IPS-15b (cell line): ENCODE data around the gene GINS2.

ENCODE experiments used
- H3K27me3 ChIP-seq: one replicate; pipeline ENCODE4 v1.6.1; 2013; ENCODE audit warnings: low read length; ENCODE audit not compliant: control insufficient read depth, insufficient read depth
- H3K36me3 ChIP-seq: one replicate; pipeline ENCODE4 v1.6.1; 2013; ENCODE audit warnings: low read length; ENCODE audit not compliant: control insufficient read depth, insufficient read depth
- H3K4me1 ChIP-seq: one replicate; pipeline ENCODE4 v1.6.1; 2013; ENCODE audit warnings: mild to moderate bottlenecking, low read length; ENCODE audit not compliant: control insufficient read depth, insufficient read depth
- H3K4me3 ChIP-seq: one replicate; pipeline ENCODE4 v1.5.1; 2013; ENCODE audit warnings: low read depth, low read length
- H3K9ac ChIP-seq: one replicate; pipeline ENCODE4 v1.6.1; 2013; ENCODE audit warnings: low read depth, mild to moderate bottlenecking, low read length
- H3K9me3 ChIP-seq: one replicate; pipeline ENCODE4 v1.6.1; 2013; ENCODE audit warnings: mild to moderate bottlenecking, low read length; ENCODE audit not compliant: control insufficient read depth, insufficient read depth

Gene GINS2

DNA sequence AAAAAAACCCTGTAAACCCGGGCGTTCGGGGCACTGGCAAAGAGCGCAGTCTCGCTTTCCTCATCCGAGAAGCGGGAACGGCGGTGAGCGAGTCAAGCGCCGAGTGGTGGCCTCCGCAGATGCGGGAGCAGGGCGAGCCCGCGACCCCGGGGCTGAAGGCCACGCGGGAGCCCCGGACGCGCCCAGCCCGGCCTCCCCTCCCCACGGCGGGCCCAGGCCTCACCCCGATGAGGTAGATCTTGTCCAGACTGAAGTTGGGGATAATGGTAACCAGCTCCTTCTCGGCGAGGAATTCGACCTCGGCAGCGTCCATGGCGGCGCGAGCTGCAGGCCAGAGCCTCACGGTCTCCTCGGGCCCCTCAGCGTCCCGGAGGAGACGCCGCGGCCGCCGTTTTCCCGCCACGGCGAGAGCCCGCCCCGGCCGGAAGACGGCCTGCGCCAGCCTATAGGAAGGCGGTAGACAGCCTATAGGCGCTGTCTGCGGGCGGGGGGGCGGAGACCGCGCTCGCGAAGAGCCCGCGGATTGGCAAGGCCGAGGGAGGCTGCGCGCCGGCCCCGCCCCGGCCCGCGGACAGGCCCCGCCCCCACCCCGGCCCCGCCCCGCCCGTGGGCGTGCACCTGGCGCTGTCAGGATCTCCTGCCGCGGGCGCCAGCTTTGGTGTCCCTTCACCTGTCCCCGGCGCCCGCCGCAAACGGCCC is at the start of gene GINS2:
Gene GINS2 (minus strand): TSS at position 369 of the 699 bp plus-strand sequence. CDS start 56 bp downstream, at position 313.
- Histone ChIP-seq H3K9ac (no peak within 1 kb of the TSS), H3K4me3 (peak within 1 kb of the TSS; percentile 77), H3K36me3 (no peaks in the 10 kb centered on the region), H3K4me1 (no peaks in the 10 kb centered on the region), H3K9me3 (no peaks in the 10 kb centered on the region), H3K27me3 (no peaks in the 10 kb centered on the region)

DNA sequence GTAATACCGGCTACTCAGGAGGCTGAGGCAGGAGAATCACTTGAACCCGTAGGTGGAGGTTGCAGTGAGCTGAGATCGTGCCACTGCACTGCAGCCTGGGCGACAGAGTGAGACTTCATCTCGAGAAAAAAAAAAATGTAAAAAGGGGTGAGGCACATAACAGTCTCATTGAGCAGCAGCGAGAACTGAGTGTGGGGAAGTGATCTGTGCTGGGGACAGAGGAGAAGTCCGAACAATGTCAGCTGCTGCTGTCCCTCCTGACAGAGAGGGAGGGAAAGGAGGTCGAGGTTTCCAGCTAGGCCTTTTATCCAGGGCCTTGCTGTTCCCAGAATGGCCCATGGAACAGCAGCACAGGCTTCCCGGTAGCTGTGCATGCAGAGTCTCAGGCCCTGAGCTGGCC is 48.2 kb upstream of the GINS2 start:
- no peaks in the 10 kb centered on the region for H3K9me3 ChIP-seq
- H3K36me3 ChIP-seq: no peaks in the 10 kb centered on the region
- no peak overlapping the region for H3K4me3 ChIP-seq
- H3K9ac ChIP-seq: no peak overlapping the region
- H3K4me1 ChIP-seq: peaks cover 3% of the 10 kb centered on the region
- no peaks in the 10 kb centered on the region for H3K27me3 ChIP-seq

DNA sequence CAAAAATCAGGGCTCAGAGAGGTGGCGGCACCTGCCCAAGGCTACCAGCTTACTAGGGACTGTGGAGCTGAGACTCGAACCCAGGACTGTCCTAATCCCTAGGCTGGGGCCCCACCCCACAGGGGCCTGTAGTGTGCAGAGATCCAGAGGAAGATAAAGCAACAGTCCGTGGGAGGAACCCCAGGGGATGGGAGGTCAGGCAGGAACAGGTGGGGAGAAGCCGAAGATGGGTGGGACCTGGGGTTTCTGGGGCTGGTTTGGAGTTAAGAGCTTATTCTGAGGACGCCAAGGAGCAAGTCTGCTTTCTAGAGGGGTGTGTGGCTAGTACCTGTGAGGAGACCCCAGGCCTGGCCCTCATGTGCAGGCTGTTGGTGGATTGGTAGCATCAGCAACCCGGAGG is 47.2 kb upstream of the GINS2 start:
- Histone ChIP-seq H3K9ac (no peak overlapping the region), H3K4me1 (peaks cover 3% of the 10 kb centered on the region), H3K27me3 (no peaks in the 10 kb centered on the region), H3K9me3 (no peaks in the 10 kb centered on the region), H3K4me3 (no peak overlapping the region), H3K36me3 (no peaks in the 10 kb centered on the region)

DNA sequence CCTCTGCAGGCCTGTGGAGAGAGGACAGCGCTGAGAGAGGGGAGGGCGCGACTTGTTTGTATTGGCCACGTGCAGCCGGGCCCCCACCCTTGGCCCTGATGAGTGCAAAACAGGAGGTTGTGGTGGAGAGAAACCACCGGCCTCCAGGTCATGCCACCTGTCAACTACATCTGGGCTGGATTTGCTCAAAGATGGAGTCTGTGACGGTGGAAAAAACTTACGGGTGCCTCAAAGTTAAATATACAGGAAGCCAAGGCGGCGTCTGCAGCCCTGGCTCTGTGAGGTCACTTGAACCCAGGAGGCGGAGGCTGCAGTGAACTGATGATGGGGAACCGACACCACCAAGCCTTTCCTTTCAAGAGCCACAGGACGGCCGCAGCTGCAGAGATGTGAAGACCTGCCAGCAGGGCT is 46.5 kb upstream of the GINS2 start:
- Histone ChIP-seq H3K9me3 (no peaks in the 10 kb centered on the region), H3K4me1 (peaks cover 3% of the 10 kb centered on the region), H3K36me3 (no peaks in the 10 kb centered on the region), H3K4me3 (no peak overlapping the region), H3K9ac (no peak overlapping the region), H3K27me3 (no peaks in the 10 kb centered on the region)

DNA sequence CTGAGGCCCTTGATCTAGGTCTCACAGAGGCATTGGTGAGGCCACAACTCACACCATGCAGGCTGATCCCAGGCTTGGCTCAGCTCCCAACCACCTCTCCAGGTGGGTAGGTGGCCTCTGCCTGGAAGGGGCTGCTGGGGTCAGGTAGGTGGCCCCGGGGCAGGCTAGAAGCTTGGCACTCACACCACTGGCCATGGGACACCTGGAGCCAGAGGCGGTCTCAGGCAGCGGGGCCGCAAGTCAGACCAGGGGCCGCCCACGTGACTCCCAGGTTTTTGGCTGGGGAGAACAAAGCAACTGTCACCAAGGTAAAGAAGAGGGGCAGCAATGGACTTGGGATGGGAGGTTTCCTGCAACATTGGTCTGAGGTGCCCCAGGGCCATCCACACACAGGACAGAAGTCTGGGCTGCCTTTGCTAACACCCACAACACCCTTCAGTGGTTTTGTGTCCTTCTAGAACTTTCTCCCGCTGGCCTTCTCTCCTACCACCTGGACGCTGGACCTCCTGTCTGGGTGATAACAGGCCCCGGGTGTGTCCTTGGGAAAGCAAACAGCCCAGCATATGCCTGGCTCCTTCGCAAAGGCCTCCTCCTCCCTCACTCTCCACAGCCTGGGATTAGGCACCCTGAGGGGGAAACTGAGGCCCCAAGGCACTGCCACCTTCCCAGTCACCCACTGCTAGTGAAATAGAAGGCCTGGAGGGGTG is 45.7 kb upstream of the GINS2 start:
- H3K4me3 ChIP-seq: no peak overlapping the region
- no peaks in the 10 kb centered on the region for H3K27me3 ChIP-seq
- H3K4me1 ChIP-seq: peaks cover 3% of the 10 kb centered on the region
- no peaks in the 10 kb centered on the region for H3K9me3 ChIP-seq
- H3K36me3 ChIP-seq: no peaks in the 10 kb centered on the region
- H3K9ac ChIP-seq: no peak overlapping the region

DNA sequence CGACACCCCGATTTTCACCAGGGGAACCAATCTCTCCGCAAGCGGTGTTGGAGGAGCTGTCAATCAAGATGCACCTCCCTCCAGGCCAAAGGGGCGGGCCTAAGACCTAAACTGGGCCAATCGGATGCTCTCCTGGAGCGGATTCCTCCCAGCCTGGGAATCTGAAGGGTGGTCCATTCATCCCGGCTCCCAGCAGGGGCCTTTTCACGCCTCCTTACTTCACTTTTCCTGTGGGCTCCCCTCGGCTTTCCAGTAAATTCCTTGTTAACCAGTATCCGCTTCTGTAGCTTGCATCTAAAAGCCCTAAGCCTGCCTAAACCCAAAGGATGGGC is 45.1 kb upstream of the GINS2 start:
- Histone ChIP-seq H3K27me3 (no peaks in the 10 kb centered on the region), H3K9me3 (no peaks in the 10 kb centered on the region), H3K9ac (no peak overlapping the region), H3K4me3 (no peak overlapping the region), H3K36me3 (no peaks in the 10 kb centered on the region), H3K4me1 (peaks cover 6% of the 10 kb centered on the region)

DNA sequence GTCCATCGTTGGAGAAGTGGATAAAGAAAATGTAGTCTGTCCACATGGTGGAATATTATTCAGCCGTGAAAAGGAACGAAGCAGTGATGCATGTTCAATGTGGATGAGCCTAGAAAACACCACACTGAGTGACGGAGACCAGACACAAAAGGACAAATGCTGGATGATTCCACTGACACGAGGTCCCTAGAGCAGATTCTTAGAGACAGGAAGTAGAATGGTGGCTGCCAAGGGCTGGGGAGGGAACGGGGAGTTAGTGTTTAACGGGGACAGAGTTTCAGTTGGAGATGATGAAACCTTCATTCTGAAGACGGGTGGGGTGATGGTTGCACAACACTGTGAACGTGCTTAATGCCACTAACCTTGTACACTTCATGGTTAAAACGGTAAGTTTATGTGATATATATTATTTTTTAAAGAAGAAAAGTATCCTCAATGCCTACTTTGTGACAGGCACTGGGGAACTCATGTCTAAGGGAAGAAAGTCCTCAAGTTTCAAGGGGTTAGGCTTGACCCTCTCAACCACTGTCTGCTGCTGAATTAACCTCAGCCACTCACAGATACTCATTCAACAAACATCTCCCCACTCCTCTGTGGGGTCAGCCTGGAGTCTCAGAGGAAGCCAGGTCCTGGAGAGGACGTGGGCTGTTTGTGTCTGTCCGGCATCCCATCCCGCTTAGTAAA is 44.5 kb upstream of the GINS2 start:
- no peaks in the 10 kb centered on the region for H3K36me3 ChIP-seq
- H3K4me3 ChIP-seq: no peak overlapping the region
- peaks cover 6% of the 10 kb centered on the region for H3K4me1 ChIP-seq
- H3K9ac ChIP-seq: no peak overlapping the region
- no peaks in the 10 kb centered on the region for H3K9me3 ChIP-seq
- no peaks in the 10 kb centered on the region for H3K27me3 ChIP-seq

DNA sequence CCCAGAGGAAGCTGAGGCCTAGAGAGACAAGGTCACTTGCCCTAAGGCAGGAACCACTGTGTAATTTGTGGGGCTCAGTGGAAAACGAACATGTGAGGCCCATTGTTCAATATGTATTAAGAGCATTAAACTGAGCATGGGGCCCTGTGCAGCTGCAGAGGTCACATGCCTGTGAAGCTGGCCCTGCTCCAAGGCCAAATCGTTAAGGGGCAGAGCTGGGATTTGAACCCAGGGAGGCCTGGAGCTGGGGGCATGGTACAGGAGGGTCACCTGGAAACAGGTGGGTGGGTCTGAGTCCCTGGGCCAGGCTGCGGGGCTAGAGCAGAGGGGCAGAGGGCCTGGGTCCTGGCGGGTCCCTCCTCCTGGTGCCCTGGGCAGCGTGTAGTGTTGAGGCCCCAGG is 42.4 kb upstream of the GINS2 start:
- peaks cover 6% of the 10 kb centered on the region for H3K4me1 ChIP-seq
- H3K4me3 ChIP-seq: no peak overlapping the region
- H3K9ac ChIP-seq: no peak overlapping the region
- H3K36me3 ChIP-seq: no peaks in the 10 kb centered on the region
- no peaks in the 10 kb centered on the region for H3K9me3 ChIP-seq
- H3K27me3 ChIP-seq: no peaks in the 10 kb centered on the region

DNA sequence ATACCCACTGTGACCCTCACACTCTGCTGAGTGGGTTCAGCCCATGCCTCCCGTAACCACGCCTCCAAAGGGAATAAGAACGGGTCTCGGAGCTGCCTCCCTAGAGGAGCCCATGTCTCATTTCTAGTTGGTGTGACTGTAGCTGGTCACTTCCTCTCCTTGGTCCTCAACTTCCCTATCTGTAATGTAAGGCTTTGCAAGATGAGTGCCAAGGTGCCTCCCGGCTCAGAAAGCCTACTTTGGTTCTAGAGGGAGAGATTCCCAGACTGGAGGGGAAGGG is 41.4 kb upstream of the GINS2 start:
- Histone ChIP-seq H3K9me3 (no peaks in the 10 kb centered on the region), H3K27me3 (no peaks in the 10 kb centered on the region), H3K9ac (no peak overlapping the region), H3K4me3 (no peak overlapping the region), H3K36me3 (no peaks in the 10 kb centered on the region), H3K4me1 (peaks cover 6% of the 10 kb centered on the region)

DNA sequence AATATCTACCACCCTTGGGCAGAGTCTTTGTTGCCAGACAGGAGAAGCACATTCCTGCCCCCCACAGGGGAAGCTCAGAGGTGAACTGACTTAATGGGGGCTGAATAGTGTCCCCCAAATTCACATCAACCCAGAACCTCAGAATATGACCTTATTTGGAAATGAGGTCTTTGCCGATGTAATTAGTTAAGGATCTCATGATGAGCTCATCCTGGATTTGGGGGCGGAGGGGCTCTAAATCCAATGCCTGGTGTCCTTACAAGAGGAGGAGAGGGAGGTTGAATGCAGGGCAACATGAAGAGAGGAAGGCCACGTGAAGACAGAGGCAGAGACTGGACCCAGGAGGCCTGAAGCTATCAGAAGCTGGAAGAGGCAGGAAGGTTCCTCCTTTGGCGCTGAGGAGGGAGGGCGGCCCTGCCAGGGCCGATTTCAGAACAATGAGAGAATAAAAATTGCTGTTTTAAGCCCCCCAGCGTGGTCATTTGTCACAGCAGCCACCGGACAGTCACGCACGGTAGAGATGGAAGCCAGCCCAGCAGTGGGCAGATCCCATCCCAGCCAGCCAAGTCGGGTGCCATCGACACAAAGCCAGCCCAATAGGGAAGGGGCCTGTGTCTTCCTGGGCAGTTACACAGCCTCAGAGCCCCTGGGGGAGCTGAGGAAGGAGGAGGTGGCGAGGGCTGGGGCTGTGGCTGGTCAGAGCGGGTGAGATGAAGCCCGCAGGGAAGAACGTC is 40.9 kb upstream of the GINS2 start:
- Histone ChIP-seq H3K9me3 (no peaks in the 10 kb centered on the region), H3K9ac (no peak overlapping the region), H3K27me3 (no peaks in the 10 kb centered on the region), H3K4me1 (peaks cover 6% of the 10 kb centered on the region), H3K4me3 (no peak overlapping the region), H3K36me3 (no peaks in the 10 kb centered on the region)

DNA sequence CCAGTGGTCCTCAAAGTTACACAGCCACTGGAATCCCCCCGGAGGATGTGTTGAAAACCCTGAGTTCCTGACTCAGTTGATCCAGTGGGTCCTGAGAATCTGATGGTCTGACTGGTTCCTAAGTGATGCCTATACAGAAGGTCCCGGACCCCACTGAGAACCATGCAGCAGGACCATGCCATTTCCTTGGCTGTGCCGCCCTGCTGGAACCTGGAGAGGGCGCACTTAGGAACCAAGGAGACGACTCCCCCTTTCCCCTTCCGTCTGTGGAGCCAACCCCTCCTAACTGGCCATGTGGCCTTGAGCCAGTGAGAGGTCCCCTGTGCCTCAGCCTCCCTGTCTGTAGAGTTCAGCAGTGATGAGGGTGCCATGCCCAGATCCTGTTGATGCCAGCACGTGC is 40.1 kb upstream of the GINS2 start:
- Histone ChIP-seq H3K36me3 (no peaks in the 10 kb centered on the region), H3K9me3 (no peaks in the 10 kb centered on the region), H3K4me1 (peaks cover 3% of the 10 kb centered on the region), H3K27me3 (no peaks in the 10 kb centered on the region), H3K9ac (no peak overlapping the region), H3K4me3 (no peak overlapping the region)
